Left renal cortex interstitium (tissue), 4 donors: ENCODE measurements around the gene COL15A1. TPM values are rescaled to one million over a fixed set of nuclear protein-coding genes. Genes with fewer than 3 reads are reported as not detected.
A peak's percentile ranks its signal among the peaks of the same experiment; 100 is the strongest.

Experiments
- DNase-seq, 4 donors: peaks; one replicate each; pipeline ENCODE4 v3.0.0-alpha.2; 2013; ENCODE audit warnings: low read depth in 4 of 4, low spot score in 2 of 4, missing footprints in 1 of 4
- polyA plus RNA-seq, 4 donors: library from polyadenylated mRNA; unstranded; fragments of 120-200 nt; gene quantifications; one replicate each; pipeline ENCODE4 v1.2.1, GENCODE V29; 2013; ENCODE audit not compliant: insufficient read length in 4 of 4

The COL15A1 gene
- polyA plus RNA-seq, 4 donors, result 26.8 to 37.9 (median 30.4) TPM

- no peak for DNase-seq
Observed at GRCh38 chr9:98913705-98914104, 30.0 kb upstream of the COL15A1 start.

GRCh38 chr9:98915599-98915998, 28.1 kb upstream of the COL15A1 start:
- no peak for DNase-seq

GRCh38 chr9:98916660-98917059, 27.0 kb upstream of the COL15A1 start:
- DNase-seq, result peak in 3 of 4 donors; percentile 50 to 58 (median 53)

- no peak for DNase-seq
Observed at GRCh38 chr9:98917746-98918487, 25.8 kb upstream of the COL15A1 start.

DNA sequence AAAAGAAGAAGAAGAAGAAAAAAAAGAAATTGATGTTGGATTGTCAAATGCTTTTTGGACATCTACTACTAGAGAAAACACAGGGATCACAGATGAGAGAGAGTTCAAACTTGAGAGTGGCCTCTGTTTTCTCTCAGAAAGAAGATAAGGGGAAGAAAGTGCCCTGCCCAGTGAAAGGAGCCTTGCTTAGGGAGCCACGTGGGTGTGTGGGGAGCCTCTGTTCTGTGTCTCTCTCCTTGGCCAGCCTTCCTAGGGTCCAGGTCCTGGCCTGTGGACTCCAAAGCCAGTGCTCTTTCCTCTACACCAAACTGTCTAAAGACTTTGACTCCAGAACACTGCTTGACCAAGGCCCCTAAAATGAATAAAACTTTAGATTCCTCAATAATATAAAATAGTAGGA, 22.0 kb upstream of the COL15A1 start:
- no peak for DNase-seq

GRCh38 chr9:98922721-98923435, 20.8 kb upstream of the COL15A1 start:
- DNase-seq, result no peak

DNA sequence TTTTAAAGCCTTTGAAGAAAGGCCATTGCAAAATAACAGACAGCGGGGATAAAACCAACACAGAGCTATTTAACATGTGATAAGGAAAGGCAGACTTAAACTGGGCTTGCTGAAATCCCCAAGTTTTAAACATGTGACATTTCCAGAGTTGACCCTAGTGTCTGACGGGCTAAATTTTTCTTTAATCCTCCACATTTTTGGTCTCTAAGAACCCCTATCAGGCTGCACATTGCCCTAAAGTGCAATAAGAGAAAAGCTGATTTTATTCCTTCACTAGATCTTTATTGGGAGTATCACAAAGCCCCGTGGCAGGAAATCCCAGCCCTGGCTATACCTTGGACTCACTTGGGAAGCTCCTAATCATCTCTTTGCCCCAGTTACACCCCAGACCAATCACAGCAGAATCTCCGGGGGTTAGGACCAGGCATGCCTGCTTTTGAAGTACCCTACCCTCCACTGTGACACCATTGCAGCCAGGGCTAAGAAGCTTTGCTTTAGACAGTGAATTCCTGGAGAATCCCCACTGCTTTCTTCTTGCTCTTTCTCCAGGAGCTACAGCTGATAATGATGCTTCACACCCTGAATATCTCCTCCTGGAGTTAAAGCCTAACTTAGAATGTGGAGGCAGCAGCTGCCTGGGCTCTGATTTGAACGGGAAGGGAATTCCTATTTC, 20.1 kb upstream of the COL15A1 start:
- DNase-seq, result no peak

DNA sequence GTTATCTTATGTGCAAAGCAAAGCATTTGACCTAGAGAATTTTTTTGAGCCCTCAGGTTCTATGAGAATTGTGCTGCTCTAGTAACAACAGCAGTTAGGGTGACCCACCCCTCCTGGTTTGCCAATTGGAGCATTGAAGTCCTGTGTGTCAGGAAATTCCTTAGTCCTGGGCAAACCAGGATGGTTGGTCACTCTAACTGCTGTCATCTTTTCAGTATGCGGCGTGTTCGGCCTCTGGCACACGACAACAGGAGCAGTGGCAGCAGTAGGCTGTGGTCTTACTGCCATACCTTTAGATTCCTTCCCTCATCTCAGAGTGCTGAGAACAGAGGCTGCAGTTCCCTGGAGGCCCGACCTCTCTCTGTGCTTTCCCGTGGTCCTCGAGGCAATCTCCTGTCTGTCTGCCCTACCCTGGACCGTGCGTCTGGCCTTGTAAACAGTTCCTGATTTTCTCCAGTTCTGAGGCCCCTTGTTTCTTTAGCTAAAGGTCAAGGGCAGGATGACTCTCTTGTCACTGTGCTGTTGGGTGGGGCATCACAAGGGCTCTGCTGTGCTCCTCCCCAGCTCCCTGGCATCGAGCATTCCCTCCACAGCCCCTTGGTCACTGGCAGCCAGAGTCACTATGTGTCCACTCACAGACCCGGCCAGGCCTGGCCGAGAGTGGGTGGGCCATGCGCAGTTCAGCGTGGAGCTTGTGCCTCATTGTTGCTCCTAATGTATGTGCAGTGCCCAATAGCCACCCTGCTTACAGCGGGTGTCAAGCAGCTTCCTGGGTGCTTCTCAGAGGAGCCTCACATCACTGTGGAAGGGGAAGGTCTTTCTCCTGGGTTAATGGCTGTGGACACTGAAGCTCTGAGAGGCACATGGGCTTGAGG, 18.5 kb upstream of the COL15A1 start:
- DNase-seq, result no peak

- no peak for DNase-seq
Observed at GRCh38 chr9:98925956-98926355, 17.8 kb upstream of the COL15A1 start.

DNA sequence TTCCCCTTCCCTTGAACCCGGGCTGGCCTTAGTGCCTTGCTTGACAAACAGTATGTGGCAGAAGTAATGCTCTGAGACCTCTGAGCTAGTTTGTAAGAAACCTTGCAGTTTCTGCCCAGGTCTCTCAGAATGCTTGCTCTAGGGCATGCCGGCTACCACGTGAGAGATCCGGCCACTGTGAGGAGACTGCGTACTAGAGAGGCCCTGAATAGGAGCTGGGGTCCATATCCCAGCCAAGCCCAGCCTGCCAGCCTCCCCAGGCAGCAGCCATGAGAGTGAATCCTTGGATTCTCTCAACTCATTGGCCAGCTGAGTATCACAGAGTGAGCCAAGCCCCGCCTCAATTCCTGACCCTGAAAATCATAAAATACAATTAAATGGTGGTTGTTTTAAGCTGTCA, 16.0 kb upstream of the COL15A1 start:
- DNase-seq, result no peak

GRCh38 chr9:98929071-98929470, 14.6 kb upstream of the COL15A1 start:
- DNase-seq, result no peak

GRCh38 chr9:98929895-98930341, 13.8 kb upstream of the COL15A1 start:
- DNase-seq, result no peak

DNA sequence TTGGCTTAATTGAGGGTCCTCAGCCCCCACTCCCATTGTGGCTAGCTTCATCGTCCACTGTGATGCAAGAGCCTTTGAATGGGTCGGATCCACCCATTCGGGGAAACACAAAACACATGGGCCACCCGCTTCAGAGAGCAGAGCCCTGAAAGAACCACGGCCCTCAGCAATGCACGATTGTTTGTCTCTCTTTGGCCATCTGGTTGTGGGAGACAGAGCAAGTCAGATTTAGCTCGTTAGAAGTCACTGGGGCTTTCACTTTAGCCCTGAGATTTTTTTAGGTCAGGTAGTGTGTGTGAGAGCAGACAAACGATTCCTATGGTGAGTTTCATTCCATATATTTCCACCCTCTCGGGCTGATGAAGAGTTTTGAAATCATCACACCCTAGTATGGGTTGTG, 12.9 kb upstream of the COL15A1 start:
- DNase-seq, result no peak

DNA sequence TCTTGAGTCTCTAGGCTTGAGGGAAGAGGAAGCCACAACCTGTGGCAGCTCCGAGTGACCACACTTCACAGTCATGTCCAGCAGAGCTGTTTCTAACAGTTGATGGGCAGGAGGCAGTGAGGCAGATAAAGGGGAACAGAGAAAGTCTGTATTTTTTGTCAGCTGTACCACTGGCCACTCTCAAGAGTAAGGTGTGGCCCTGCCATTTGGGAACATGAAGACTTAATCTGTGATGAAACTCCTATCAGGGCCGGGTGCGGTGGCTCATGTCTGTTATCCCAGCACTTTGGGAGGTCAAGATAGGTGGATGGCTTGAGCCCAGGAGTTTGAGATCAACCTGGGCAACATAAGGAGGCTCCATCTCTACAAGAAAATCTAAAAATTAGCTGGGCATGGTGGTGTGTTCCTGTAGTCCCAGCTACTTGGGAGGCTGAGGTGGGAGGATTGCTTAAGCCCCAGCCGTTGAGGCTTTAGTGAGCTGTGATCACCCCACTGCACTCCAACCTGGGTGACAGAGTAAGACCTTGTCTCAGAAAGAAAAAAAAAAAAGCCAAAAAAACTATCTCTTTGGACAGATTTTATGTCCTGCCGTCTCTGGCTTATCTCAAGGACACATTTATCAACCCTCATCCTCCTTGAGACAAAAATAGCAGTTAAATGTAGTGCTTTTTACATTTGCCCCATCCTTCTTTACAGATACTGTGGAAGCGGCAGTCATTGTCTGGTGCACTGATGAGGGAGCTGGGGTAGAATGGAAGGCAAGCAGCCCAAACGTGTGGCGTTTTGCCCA, 11.9 kb upstream of the COL15A1 start:
- DNase-seq, result no peak

DNA sequence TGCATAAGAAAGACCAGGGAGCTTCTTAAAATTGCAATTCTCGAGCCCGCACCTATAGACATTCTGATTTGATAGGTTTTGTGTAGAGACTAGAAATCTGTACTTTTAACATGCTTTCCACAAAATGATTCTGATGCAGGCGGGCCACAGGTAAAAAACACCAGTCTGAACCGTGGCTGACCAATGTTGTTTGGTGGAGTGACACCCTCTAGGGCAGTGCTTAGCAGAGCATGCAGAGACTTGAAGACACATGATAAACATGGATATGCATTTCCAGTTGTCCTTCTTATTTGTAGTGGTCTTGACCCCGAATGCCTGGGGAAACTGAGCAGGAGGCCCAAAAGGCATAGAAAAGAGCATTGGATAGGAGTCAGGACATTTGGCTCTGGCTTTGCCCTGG, 10.5 kb upstream of the COL15A1 start:
- DNase-seq, result no peak

GRCh38 chr9:98933890-98934289, 9.8 kb upstream of the COL15A1 start:
- no peak for DNase-seq

GRCh38 chr9:98935071-98935505, 8.6 kb upstream of the COL15A1 start:
- DNase-seq, result no peak

- DNase-seq, result no peak
Observed at GRCh38 chr9:98940276-98940675, 3.4 kb upstream of the COL15A1 start.

DNA sequence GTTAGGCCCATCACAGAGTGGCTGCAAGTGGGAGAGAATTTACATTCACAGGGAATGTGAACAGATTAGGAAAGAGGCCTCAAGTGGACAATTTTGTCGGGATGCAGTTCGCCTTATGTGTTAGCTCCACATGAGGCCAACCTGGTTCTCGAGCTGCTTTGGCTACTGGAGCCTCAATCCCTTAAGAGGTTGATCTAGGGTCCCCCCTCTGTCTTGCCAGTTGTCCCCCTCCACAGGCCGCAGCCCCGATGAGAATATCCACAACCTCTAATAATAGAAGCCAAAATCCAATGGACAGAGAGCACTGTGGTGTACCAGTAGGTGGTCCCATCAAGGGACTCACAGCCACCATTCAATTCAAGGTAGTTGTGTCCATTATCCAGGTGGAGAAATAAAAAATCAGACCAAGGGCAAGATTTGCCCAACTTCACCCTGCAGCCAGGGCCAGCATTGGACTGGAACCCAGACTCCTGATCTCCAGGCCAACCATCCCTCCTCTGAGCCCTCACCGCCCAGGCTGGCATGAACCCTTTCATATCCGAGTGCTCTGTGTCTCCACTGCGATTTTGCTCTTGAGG, 1.7 kb upstream of the COL15A1 start:
- DNase-seq, result no peak
